ENCODE results near the gene PRKAR2A. TPM values are rescaled to one million over a fixed set of nuclear protein-coding genes. Genes with fewer than 3 reads are reported as not detected.

Gene PRKAR2A
- total RNA-seq, 1 donor from 2014 or later, result 58.3 TPM

DNA sequence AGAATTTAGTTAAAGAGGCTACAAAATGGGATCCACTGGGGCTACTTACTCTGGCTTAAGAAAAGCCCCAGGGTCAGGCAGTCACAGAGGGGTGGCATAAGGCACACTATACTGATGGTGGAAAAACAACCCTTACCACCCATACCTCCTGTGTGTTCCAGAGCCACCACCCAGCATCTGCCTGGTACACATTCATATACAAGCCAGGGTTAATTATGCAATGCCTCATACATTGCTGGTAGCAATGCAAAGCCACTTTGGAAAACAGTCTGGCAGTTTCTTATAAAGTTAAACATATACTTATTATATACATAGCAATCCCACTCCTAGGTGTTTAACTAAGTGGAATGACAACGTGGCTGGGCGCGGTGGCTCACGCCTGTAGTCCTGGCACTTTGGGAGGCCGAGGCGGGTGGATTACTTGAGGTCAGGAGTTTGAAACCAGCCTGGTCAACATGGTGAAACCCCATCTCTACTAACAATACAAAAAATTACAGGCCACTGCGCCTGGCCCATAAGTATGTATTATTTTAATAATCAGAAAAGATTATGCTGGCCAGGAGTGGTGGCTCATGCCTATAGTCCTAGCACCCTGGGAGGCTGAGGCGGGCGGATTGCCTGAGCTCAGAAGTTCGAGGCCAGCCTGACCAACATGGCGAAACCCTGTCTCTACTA lies 146.8 kb downstream of the PRKAR2A start:
- intact Hi-C loops (cut with micrococcal nuclease), result no loop called here
- no peak for DNase-seq
- no peak for ATAC-seq

DNA sequence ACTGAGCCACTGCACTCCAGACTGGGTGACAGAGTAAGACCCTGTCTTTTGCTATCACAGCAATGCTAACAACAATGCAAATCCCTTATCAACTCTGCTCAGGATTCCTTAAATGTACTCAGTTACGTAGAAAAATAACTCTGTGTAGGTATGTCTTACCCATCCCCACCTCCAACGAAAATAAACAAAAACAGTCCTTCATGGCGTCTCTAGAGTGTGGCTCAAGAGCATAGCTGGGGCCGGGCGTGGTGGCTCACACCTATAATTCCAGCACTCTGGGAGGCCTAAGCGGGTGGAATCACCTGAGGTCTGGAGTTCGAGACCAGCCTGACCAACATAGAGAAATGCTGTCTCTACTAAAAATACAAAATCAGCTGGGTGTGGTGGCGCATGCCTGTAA lies 148.8 kb downstream of the PRKAR2A start:
- DNase-seq, result no peak
- ATAC-seq, result no peak
- intact Hi-C loops (cut with micrococcal nuclease), result no loop called here

DNA sequence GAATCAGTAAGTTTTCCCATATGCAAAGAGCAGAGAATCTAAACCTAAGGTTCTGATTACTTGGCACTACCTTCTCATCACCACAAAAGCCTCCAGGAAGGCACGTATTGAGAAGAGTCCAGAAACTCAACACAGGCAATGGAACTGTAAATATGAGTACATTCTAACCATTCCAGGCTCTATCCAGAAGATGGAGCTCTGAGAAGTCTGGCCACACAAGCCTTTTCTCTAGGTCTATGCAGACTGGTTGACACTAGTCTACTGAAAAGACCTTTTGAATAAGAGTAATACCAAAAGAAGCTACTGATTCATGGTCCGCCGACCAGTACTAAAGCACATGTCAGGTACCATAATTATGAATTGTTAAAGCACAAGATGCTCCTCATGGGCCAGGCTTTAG lies 149.7 kb downstream of the PRKAR2A start:
- intact Hi-C loops (cut with micrococcal nuclease), result no loop called here
- ATAC-seq (no peak), DNase-seq (no peak)

DNA sequence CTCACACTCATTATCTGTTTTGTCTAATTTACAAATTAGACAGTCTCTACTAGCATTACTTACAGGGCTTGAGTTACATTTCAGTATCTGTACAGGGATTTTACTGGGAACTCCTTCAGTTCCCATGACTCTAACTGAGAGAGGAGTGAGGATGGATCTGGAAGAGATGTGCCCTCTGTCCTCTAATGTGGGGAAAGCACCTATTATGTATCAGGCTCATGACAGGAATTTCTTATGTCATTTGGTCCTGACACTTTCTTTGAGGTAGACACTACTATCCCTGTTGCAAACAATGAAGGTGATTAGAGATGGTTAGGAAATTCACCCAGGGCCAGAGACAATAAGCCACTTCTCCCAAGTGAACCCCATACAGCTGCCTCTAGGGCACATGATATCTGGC lies 151.1 kb downstream of the PRKAR2A start:
- DNase-seq (no peak), ATAC-seq (no peak)
- intact Hi-C loops (cut with micrococcal nuclease), result no loop called here

Other genes starting within 250 kb of the PRKAR2A start
- 1,236 TPM for gene UQCRC1, start 238.2 kb downstream of the PRKAR2A start, total RNA-seq
- not detected for gene TMEM89, start 226.1 kb downstream of the PRKAR2A start, total RNA-seq
- gene SLC26A6, start 212.4 kb downstream of the PRKAR2A start, total RNA-seq, result 12.3 TPM
- 0.35 TPM for gene CELSR3, start 185.0 kb downstream of the PRKAR2A start, total RNA-seq
- gene NCKIPSD, start 162.0 kb downstream of the PRKAR2A start, total RNA-seq, result 13.6 TPM
- 30.2 TPM for gene IP6K2, start 130.7 kb downstream of the PRKAR2A start, total RNA-seq
- gene SLC25A20, start 51.0 kb upstream of the PRKAR2A start, total RNA-seq, result 124 TPM
- gene ARIH2, start 71.0 kb upstream of the PRKAR2A start, total RNA-seq, result 141 TPM
- 27.6 TPM for gene P4HTM, start 142.4 kb upstream of the PRKAR2A start, total RNA-seq
- gene WDR6, start 159.5 kb upstream of the PRKAR2A start, total RNA-seq, result 86.9 TPM
- gene DALRD3, start 170.7 kb upstream of the PRKAR2A start, total RNA-seq, result 10.7 TPM
- gene NDUFAF3, start 174.2 kb upstream of the PRKAR2A start, total RNA-seq, result 168 TPM
- 59.6 TPM for gene IMPDH2, start 181.5 kb upstream of the PRKAR2A start, total RNA-seq
- 61.9 TPM for gene QRICH1, start 246.2 kb upstream of the PRKAR2A start, total RNA-seq